ENCODE results near the gene PPP4C.

DNA sequence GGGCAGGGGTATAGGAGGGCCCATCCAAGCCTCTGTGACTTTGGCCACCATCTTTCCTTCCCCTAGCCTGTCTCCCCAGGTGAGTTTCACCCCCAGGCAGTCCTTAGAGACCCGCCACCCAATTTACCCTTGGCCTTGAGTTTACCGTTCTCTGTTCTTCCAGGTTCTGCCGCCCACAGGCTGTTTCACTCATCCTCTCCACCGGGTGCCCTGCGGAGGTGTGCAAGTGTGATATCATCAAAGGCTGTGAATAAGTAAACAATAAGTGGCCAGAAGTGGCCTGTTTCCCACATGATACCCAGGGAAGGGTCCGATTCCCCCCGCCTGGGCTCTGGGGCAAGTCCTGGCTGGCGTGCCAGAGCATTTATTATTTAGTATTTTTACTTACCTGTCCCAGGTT is 29.6 kb upstream of the PPP4C start:
- TF ChIP-seq FOSL1 (IDR thresholded peaks at IDR 0.05; ENCODE audit: insufficient read depth, low read depth, low read length) (no peak), TBP (IDR thresholded peaks at IDR 0.05; ENCODE audit: low read depth, low read length) (no peak), POLR2A (IDR thresholded peaks at IDR 0.05; ENCODE audit: control extremely low read depth in 1 of 2, low read depth in 2 of 2, low read length in 2 of 2) (no peak), TAF1 (IDR thresholded peaks at IDR 0.05; ENCODE audit: low read depth, low read length) (no peak), KDM5A (IDR thresholded peaks at IDR 0.05; ENCODE audit: low read length) (no peak), RFX5 (IDR thresholded peaks at IDR 0.05; ENCODE audit: borderline replicate concordance, low read depth, low read length) (no peak), SRF (IDR thresholded peaks at IDR 0.05; ENCODE audit: low read depth, low read length) (no peak)
- TF ChIP-seq, protein P1, sequence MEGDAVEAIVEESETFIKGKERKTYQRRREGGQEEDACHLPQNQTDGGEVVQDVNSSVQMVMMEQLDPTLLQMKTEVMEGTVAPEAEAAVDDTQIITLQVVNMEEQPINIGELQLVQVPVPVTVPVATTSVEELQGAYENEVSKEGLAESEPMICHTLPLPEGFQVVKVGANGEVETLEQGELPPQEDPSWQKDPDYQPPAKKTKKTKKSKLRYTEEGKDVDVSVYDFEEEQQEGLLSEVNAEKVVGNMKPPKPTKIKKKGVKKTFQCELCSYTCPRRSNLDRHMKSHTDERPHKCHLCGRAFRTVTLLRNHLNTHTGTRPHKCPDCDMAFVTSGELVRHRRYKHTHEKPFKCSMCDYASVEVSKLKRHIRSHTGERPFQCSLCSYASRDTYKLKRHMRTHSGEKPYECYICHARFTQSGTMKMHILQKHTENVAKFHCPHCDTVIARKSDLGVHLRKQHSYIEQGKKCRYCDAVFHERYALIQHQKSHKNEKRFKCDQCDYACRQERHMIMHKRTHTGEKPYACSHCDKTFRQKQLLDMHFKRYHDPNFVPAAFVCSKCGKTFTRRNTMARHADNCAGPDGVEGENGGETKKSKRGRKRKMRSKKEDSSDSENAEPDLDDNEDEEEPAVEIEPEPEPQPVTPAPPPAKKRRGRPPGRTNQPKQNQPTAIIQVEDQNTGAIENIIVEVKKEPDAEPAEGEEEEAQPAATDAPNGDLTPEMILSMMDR (IDR thresholded peaks at IDR 0.05; ENCODE audit: control extremely low read depth in 1 of 3, insufficient read depth in 1 of 3, low read depth in 1 of 3, low read length in 3 of 3): no peak
